ENCODE data around the gene POC1B.

Gene POC1B

DNA sequence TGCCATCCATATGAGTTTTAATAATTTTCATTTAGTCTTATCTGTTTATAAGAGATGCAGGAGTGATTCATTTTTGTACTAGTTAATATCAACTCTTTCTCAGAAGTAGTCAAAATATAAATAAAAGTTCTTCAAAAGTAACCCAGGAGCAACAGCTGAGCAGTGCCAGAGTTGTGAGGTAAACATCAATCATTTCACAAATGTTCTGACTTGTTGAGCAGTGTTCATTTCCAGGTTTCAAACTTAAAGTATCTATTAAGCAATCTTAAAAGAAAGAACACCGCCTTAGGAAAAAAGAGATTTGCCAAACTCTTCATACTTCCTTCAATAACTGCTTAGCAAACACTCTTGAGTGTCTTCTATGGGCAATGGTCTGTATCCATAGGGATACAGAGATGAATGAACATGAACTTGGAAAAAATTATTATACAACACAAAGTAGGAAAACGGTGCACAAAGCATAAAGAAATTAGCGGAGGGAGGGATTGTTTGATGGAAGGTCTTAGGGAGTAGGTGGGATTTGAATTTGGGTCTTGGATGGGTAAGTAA lies 41.9 kb upstream of the POC1B start:
- DNase-seq (ENCODE audit: insufficient read length, low spot score) (no peak), FAIRE-seq (no peak)
- TF ChIP-seq, protein P1, sequence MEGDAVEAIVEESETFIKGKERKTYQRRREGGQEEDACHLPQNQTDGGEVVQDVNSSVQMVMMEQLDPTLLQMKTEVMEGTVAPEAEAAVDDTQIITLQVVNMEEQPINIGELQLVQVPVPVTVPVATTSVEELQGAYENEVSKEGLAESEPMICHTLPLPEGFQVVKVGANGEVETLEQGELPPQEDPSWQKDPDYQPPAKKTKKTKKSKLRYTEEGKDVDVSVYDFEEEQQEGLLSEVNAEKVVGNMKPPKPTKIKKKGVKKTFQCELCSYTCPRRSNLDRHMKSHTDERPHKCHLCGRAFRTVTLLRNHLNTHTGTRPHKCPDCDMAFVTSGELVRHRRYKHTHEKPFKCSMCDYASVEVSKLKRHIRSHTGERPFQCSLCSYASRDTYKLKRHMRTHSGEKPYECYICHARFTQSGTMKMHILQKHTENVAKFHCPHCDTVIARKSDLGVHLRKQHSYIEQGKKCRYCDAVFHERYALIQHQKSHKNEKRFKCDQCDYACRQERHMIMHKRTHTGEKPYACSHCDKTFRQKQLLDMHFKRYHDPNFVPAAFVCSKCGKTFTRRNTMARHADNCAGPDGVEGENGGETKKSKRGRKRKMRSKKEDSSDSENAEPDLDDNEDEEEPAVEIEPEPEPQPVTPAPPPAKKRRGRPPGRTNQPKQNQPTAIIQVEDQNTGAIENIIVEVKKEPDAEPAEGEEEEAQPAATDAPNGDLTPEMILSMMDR (IDR thresholded peaks at IDR 0.05; ENCODE audit: insufficient read depth, missing control alignments), result no peak

DNA sequence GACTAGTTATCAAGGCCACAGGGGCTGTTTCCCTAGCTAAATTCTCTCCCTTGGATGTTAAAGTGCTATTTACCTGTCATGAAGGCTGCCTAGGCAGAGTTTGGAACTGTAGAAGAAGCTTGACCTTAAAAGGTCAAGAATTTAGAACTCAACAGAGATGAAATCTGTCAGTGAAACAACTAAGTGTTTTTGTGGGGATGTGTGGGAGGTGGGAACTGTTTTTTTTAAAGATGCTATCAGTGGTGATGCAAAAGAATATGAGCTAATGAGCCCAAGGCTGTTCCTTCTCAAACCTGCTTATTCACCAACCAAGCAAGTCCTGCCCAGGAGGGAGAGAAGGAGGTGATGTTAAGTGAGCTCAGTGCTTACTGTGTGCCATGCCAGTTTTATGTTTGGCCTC lies 40.8 kb upstream of the POC1B start:
- FAIRE-seq, result no peak

DNA sequence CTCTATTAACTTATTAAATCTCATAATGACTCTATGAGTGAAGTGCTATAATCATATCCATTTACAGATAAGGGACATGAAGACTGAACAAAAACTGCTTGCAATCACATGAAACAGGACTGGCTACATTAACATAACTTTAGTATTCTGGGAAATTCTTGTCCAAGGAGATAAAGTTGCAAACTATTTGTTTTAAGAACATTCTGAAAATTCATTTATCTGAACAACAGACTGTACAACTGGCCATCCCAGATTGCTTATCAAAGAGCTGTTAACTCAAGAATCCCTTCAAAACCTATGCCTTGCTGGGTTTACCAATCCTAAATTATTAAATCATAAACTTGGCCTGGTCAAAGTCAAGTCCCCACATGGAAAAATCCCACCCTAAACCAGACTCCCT lies 39.2 kb upstream of the POC1B start:
- TF ChIP-seq, protein P1 (IDR thresholded peaks at IDR 0.05; ENCODE audit: insufficient read depth, missing control alignments), result no peak
- no peak for FAIRE-seq
- DNase-seq (ENCODE audit: insufficient read length, low spot score), result no peak

More for the DNA sequence above, 40.8 kb upstream of the POC1B start:
- DNase-seq (ENCODE audit: insufficient read length, low spot score), result no peak
- TF ChIP-seq, protein P1 (IDR thresholded peaks at IDR 0.05; ENCODE audit: insufficient read depth, missing control alignments), result no peak

DNA sequence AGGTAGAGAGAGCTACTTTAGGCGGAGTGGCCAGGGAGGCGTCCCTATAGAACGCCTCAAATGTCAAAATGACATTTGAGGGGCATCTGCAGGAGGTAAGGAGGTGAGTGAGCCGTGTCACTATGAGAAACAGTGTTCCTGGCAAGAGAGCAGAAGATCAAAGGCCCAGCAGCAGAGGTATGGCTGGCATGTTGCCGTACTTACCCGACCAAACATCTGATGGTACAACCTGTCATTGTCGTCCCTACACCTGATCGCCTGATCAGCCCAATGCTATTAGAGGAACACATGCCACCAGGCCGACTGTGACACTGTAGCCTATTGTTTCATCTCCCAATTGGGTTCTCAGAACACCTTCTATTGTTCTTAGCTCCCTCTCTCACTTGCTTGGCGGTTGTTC lies 33.9 kb upstream of the POC1B start:
- no peak for FAIRE-seq
- DNase-seq (ENCODE audit: insufficient read length, low spot score), result no peak
- TF ChIP-seq, protein P1 (IDR thresholded peaks at IDR 0.05; ENCODE audit: insufficient read depth, missing control alignments), result no peak

DNA sequence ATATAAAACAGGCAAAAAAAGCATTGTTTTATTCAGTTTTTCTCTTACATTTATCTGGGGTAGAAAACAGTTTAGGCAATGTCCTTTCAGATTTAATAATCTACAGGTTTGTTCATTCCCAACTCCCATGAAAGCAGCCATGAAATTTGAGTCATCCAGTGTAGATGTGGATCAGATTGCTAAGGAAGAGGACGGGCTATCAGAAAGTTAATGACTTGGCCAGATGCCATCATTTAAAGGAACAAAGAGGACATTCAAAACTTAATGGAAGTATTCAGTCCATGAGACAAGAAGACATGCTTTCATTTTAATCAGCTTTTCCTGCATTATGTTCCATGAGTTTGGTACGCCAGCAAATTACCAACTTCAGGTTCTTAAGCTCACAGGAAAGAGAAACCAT lies 31.1 kb upstream of the POC1B start:
- no peak for DNase-seq (ENCODE audit: insufficient read length, low spot score)
- no peak for FAIRE-seq
- TF ChIP-seq, protein P1 (IDR thresholded peaks at IDR 0.05; ENCODE audit: insufficient read depth, missing control alignments), result no peak

DNA sequence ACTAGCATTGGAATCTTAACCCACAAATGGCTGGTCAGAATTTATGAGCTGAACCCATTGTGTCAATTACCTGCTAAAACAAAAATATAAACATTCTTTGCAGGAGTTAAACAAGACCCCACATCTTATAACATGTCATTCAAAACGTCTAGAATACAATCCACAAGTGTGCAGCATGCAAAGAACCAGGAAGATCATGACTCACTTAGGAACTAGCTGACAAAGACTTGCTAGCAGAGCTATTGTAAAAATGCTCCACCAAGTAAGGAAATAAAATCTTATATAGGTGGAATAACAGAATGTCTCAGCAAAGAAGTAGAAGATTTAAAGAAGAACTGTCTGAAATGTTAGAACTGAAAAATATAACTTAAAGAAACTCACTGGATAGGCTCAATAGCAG lies 26.5 kb upstream of the POC1B start:
- no peak for FAIRE-seq
- no peak for DNase-seq (ENCODE audit: insufficient read length, low spot score)
- TF ChIP-seq, protein P1 (IDR thresholded peaks at IDR 0.05; ENCODE audit: insufficient read depth, missing control alignments), result no peak

DNA sequence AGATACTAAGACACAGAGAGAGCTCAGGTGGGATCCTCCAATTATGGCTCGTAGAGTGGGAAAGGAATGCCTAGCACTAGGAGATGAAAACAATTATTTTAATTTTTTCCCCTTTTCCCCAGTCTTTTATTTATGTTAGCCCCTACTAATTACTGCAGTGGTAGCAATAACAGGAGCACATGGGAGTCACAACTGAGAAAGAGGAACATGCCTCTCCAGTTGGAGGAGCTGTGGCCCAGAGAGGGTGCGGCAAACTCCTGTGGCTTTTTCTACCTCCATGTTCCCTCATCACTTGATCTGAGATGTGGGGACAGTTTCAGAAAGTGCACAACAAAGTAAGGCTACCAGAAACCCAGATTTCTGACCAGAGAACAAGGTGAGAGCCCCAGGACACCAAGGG lies 25.9 kb upstream of the POC1B start:
- DNase-seq (ENCODE audit: insufficient read length, low spot score) (no peak), FAIRE-seq (no peak)
- TF ChIP-seq, protein P1 (IDR thresholded peaks at IDR 0.05; ENCODE audit: insufficient read depth, missing control alignments), result no peak
